Measurements from ENCODE around the gene SRD5A3.

Gene SRD5A3

DNA sequence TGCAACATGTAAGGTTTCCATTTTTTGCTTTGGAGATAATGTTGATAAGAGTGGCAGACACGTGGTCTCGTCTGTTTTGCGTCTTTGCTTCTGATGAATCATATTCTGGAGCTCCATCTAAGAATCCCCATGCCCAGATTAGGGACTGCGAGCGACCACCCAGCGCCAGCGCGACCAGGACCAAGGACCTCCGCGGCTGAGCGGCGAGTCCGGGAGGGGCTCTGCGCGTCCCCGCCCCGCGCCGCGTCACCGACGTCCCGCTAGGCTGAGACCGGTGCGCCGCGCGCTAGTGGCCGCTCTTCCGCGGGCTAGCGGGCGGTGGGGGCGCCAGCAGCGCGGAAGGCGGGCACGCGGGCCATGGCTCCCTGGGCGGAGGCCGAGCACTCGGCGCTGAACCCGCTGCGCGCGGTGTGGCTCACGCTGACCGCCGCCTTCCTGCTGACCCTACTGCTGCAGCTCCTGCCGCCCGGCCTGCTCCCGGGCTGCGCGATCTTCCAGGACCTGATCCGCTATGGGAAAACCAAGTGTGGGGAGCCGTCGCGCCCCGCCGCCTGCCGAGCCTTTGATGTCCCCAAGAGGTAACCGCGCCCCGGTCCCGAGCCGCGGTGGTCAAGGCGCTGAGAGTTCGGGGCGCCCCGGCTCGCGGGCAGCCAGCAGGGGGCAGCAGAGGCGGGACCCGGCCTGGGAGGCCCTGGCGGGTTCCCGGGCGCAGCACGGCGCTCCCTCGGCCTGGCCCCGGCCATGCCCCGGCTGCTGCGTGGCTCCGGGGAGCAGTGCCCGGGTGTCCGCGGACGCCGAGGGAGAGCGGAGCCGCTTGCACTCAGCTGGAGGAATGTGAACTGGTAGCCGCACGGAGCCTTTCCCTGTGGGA is at the start of gene SRD5A3:
TSS of gene SRD5A3 (plus strand) at position 263 of the 871 bp plus-strand sequence. CDS start at position 358, 95 bp downstream.
- peak; percentile 63 to 76 for DNase-seq (ENCODE audit: extremely low read depth in 1 of 2, low read depth in 1 of 2)

DNA sequence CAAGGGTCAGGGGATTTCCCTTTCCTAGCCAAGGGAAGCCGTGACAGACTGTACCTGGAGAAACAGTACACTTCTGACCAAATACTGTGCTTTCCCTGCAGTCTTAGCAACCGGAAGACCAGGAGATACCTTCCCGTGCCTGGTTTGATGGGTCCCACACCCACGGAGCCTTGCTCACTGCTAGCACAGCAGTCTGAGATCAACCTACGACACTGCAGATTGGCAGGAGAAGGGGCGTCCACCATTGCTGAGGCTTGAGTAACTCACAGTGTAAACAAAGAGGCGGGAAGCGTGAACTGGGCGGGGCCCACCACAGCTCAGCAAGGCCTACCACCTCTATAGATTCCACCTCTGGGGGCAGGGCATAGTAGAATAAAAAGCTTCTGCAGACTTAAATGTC is 48.7 kb upstream of the SRD5A3 start:
- DNase-seq (ENCODE audit: extremely low read depth in 1 of 2, low read depth in 1 of 2), result no peak

DNA sequence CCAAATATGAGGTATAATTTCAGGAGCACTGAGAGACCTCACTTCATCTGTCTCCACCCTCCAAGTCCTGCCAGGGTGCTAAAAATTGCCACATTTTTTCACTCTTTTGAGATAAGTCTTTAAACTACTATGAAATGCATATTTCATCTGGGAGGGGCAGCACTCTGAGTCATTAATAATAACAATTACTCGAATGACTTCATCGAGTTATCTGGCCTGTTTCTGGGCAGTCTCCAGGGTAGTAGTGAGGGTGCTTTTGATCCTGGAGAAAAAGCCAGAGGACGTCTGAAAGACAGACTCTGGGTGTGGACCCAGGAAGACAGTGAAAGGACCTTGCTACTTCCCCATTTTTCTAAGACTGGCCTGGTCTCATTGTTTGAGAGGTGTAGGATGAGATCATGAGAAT is 42.3 kb upstream of the SRD5A3 start:
- DNase-seq (ENCODE audit: extremely low read depth in 1 of 2, low read depth in 1 of 2), result no peak

DNA sequence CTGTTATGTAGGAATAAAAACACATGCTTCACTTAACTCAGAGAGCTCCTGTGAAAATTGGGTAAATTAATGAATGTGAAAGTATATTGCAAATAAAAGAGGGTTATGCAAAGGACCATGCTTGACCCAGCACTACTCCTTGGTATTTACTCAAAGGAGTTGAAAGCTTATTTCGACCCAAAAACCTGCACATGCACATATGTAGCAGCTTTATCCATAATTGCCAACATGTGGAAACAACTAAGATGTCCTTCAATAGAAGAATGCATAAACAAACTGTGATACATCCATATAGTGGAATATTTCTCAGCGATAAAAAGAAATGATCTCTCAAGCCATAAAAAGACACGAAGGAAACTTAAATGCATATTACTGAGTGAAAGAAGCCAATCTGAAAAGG is 41.7 kb upstream of the SRD5A3 start:
- no peak for DNase-seq (ENCODE audit: extremely low read depth in 1 of 2, low read depth in 1 of 2)

DNA sequence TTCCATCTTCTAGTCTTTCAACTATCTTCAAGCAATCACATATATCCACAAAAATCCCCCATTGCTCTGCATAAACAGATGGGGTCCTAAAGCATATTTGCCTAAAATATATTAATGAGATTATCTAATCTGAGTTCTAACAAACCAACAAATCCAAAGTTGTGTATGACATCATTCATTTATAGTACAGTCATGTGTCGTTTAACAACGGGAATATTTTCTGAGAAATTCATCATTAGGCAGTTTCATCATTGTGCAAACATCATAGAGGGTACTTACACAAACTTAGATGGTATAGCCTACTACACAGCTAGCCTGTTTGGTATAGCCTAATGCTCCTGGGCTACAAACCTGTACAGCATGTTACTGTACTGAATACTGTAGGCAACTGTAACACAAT is 38.0 kb upstream of the SRD5A3 start:
- DNase-seq (ENCODE audit: extremely low read depth in 1 of 2, low read depth in 1 of 2), result no peak

DNA sequence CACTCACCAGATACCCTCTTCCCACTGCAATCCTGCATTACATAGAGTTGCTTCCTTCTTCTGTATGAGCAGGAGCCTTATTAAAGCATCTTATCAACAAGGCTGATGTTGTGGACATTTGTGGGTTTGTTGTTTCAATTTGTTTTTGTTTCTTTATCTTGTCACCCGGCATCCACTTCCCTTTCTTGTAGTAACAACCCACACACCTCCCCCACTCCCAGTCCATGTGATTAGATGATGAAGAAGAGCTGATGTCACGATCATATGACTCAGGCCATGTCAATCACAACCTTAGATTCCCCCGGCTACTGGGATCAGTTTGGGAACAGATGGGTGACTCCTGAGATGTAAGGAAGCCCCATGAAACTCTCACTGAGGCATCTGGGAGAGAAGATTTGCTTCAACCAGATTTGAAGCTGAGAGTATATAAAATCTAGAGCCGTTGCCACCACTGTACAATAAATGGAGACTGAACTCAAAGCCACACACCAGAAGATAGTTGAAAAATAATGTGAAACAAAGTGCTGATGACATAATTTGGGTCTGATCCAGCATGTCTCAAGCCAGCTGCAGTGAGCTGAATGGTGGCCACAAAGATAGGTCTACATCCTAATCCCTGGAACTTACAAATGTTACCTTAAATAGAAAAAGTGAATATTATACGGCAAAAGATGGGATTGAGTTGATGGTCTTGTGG is 34.1 kb upstream of the SRD5A3 start:
- DNase-seq (ENCODE audit: extremely low read depth in 1 of 2, low read depth in 1 of 2), result no peak

DNA sequence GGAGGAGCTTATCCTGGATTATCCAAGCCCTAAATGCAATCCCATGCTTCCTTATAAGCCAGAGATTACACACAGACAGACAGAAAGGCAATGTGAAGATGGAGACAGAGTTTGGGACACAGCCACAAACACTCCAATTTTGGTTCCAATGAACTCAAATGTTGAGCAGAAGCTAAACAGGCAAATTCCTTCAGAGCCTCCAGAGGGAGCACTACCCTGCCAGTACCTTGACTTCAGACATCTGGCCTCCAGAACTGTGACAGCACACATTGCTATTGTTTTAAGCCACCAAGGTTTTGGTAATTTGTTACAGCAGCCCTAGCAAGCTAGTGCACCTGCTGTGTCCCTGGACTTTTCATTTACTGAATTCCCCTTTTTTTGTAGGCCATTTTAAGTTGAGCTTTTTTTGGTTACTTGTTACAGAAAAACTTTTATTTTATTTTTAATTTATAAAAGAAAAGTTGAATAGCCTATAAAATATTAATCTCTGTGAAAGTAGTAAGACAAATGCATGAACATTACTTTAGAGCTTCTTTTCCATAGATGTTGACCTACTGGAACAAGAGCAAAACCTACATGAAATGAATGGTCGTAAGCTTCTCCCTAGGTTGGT is 33.4 kb upstream of the SRD5A3 start:
- DNase-seq (ENCODE audit: extremely low read depth in 1 of 2, low read depth in 1 of 2), result no peak

DNA sequence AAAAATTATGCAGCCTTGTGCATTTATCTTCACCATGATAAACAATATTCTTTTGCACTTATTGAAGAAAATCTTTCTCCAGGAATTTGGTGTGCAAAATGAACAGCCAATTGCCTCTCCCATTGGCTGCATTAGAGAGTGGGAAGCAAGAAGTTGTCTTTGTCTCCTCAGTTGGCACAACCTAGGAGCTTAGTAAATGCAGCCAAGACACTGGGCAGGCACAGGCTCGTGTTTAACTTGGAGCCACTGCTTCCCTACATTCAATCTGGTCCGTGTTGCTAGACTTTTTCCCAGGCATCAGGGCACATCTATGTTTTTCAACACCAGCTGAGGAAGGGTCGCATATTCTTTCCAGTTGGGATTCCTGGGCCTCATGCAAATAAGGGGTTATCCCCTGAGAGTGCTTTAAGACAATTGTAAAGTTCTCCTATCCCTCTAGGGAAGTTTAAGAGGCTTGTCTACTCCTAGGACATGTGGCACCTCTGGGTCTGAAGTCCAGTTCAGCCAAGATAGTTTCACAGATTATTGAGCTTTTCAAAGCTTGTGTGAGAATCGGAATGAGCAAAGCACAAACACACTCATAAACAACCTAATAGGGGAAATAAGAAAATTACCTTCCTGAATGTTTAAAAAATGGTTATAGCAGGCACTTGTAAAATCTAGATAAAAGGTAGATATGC is 31.8 kb upstream of the SRD5A3 start:
- DNase-seq (ENCODE audit: extremely low read depth in 1 of 2, low read depth in 1 of 2), result no peak

DNA sequence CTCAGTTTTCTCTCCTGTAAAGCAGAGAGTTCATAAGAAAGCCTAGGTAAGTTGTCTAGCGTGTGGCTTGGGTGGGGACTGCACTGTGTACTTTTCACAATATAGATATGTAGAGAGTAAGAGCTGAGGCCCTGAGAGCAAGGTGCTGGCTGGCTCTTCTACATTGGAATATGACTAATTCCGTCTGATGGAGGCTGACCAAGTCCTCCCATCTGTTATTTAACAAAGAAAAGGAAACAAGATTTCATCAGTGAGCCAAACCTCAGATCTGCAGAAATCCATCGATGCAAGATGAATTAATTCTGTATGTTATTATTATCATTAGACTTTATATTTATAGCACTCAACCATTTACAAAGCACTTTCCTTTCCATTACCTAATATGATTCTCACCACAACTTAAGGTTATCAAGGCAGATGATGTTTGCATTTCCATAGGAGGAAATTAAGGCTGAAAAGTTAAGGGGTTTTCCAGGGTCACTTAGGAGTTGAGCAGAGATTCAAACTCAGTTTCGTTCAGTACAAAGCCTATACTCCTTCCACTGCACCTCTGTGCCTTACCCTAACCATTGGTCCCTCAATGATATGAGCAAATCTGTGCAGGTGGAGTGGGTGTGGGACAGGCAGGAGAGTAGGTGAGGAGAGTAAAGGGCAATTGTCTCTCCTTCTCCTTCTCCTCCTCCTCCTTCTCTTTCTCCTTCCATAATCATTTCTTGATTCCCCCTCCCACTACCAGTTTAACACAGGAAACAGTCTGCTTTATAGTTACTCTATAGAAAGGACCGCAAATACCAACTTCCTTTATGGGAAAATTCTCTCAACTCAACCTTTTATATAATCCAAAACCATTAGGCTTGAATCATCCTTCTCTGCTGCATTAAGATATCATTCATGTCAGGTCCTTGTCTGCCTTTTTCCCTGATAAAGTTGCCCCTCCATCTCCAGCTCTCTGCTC is 27.6 kb upstream of the SRD5A3 start:
- no peak for DNase-seq (ENCODE audit: extremely low read depth in 1 of 2, low read depth in 1 of 2)

DNA sequence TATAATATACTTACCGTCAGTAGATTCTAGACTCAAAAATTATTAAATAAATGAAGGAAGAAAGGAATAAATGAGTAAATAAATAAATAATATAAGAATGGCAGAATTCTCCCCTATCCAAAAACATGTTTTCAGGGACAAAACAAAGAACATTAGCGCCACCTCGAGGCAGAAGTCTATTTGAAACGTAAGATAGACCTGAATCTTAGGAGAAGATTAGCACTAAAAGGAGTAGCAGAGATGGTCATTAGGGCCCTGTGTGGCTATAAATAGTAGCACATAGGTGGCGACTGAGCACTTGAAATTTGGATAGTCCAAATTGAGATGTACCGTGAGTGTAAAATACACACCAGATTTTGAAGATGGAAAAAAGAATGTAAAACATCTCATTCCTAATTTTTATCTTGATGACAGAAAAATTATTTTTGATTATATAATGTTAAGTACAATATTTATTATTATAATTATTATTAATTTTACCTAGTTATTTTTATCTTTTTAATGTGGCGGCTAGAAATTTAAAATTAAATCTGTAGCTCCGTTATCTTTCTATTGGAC is 24.3 kb upstream of the SRD5A3 start:
- peak; percentile 13 to 16 for DNase-seq (ENCODE audit: extremely low read depth in 1 of 2, low read depth in 1 of 2)

DNA sequence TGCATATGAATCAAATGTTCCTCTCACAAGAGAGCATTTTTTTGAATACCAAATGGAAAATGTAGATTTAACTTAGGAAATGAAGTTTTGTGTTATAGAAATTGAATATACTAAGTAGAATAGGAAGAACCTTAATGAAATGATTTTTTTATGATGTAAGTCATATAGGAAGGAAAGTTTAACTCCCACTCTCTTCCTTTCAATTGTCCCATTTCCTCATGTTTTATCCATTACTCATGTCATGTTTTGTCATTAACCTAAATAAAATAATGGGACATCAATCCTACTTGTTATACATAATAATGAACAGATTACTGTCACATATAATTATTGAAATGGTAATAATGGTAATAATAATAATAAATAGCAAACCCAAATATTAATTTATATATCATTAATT is 22.7 kb upstream of the SRD5A3 start:
- no peak for DNase-seq (ENCODE audit: extremely low read depth in 1 of 2, low read depth in 1 of 2)

DNA sequence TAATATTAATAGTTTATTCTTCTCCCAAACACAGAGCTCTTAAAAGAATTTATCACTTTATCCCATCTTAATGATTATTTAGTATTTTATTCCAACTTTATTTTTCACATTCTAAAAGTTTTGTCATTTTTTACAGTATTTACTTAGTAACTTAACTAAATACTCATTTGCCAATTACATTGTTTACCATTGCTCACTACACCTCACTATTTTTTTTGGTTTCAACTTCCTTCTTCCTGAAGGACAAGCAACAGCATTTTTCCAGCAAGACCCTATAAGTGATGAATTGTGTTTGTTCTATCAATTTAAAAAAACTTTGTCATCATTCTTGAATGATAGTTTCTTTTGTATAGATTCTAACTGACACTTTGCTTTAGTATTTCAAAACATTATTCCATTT is 19.4 kb upstream of the SRD5A3 start:
- no peak for DNase-seq (ENCODE audit: extremely low read depth in 1 of 2, low read depth in 1 of 2)

DNA sequence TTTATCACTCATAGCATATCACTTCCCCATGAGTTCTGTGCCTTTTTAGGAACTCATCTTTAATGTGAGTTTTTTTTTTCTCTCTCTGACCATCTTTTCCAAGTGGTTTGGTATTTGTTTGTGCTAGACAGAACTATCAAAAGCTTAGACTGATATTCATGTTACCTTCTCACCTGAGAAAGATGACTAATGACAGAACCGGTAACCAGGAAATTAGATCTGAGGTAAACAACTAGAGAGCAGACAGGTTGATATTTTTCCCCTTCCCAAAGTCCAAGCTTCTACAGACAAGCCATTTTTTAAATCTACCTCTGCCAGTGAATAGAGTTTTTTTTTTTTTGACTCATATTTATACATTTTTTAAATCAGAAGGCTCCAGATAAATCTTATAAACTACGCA is 17.0 kb upstream of the SRD5A3 start:
- no peak for DNase-seq (ENCODE audit: extremely low read depth in 1 of 2, low read depth in 1 of 2)

DNA sequence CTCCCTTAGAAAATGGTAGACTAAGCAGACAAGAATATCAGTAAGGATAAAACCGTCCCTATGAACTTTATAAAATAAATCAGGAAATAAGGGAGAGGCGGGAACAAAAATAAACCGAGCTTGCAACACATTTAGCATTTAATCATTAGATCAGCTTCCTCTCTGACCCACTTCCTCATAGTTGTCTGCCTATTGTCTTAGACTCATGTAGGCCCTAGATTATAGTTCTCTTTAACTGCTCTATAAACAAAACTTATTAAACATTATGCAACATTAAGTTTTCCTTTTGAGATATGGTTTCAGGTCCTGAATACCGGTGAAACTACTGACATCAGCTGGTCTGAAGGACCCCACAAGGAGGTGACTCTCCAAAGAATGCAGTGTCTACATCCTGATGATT is 15.8 kb upstream of the SRD5A3 start:
- no peak for DNase-seq (ENCODE audit: extremely low read depth in 1 of 2, low read depth in 1 of 2)

DNA sequence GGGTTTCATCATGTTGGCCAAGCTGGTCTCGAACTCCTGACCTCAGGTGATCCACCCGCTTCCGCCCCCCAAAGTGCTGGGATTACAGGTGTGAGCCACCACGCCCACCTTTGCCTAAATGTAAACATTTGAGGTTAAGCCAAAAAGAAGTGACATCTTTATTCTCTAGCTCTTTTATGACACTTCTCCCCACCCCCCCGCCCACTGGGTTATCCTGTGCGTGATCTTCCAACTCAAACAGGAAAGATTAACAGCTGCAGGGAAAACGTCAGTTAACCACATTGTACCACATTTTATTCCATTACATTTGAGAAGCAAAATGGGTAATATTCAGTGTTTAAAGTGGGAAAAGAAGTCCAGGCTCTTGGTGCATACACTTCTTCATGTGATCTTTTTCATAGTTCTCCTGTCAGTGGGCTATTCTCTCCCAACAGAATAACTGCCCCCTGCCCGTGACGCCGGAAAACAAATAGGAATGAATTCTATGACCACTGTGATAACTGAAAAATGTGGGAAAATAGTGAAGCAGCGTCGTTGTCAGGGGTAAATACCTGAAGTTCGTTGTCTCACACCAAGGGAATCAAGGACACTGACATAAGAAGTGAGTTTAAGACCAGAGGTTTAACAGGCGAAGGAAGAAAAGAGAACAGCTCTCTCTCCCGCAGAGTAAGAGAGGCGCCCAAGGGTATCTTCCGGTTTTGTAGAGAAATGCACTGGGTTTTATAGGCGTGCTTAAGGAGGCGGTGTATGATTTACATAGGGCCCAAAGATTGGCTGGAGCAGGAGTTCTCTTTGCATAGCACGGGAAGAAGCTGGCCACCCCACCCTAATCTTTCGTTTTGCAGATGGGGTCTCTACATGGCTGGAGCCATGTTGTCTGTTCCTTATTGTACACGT is 9.7 kb upstream of the SRD5A3 start:
- DNase-seq (ENCODE audit: extremely low read depth in 1 of 2, low read depth in 1 of 2), result no peak

DNA sequence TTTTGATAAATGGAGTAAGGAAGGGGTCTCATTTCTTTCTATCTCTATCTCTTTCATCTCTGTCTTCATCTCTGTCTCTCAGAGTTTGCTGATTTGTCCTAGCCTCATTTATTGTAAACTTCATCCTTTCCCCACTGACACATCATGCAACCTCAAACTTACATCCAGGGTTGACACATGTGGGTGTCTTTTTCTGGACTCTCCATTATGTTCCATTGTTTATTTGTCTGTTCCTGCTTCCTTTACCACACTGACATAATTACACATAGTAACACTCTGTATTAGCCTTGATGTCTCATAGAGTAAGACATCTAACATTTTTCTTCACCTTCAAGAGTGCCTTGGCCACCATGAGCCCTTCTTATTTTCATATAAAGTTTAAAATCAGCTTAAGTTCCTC is 8.1 kb upstream of the SRD5A3 start:
- DNase-seq (ENCODE audit: extremely low read depth in 1 of 2, low read depth in 1 of 2), result no peak

DNA sequence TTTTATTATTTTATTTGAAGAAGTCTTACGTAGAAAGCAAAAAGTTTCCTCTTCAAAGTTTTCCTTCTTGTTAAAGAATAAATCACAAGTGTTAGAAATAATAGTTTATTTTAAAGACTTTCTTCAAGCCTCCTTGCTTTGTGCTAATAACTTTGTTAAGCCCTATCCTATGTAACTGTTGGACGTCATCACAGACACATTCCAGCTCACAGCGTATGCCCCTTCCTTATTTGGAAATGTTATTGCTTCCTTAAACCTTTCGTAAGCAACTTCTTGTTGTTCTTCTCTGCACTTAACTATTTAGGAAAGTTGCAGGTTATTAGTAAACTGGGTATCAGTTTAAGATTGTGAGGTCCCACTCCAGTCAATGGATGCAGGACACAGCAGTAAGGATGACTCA is 7.6 kb upstream of the SRD5A3 start:
- DNase-seq (ENCODE audit: extremely low read depth in 1 of 2, low read depth in 1 of 2), result no peak

DNA sequence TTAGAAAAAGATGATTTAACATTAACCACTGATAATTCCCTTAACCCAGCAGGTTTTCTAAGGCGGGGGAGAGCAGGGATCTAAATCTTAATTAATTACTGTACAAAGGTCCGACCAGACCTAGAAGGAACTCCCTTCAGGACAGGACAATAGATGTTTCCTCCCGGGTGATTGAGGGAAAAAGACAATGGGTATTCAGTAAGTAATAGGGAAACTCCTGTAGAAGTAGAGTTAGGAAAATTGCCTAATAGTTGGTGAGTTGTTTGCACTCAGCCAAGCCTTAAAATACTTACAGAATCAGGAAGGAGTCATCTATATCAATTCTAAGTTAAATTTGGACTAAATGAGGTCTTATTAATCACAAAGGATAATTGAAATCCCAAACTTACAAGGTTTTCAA is 5.8 kb upstream of the SRD5A3 start:
- DNase-seq (ENCODE audit: extremely low read depth in 1 of 2, low read depth in 1 of 2), result no peak

DNA sequence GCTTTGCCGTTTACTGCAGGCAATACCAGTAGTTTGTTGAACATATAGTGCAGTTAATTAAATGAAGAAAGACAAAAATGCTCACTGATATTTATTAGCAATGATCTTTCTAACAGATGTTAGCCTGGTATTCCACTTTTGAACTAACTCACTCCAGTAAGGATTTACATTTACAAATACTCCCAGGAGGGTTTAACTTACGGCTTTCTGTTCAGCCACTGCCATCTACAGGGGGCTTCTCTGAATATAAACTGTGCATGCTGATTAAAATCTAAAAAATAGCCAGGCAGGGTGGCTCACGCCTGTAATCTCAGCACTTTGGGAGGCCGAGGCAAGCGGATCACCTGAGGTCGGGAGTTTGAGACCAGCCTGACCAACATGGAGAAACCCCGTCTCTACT is 2.2 kb upstream of the SRD5A3 start:
- no peak for DNase-seq (ENCODE audit: extremely low read depth in 1 of 2, low read depth in 1 of 2)

Measured in stimulated activated CD8-positive, alpha-beta memory T cell treated with anti-CD3 and anti-CD28 coated beads, Interleukin-7, amount 100 ng/mL, for 48 hours (primary cell).